Fibroblast of gingiva (primary cell): ENCODE measurements around the gene CHCHD10.

Experiments used
- DNase-seq: peaks from one replicate; pipeline ENCODE4 v3.0.0-alpha.2; 2011; ENCODE audit warnings: low read depth

The CHCHD10 gene

DNA sequence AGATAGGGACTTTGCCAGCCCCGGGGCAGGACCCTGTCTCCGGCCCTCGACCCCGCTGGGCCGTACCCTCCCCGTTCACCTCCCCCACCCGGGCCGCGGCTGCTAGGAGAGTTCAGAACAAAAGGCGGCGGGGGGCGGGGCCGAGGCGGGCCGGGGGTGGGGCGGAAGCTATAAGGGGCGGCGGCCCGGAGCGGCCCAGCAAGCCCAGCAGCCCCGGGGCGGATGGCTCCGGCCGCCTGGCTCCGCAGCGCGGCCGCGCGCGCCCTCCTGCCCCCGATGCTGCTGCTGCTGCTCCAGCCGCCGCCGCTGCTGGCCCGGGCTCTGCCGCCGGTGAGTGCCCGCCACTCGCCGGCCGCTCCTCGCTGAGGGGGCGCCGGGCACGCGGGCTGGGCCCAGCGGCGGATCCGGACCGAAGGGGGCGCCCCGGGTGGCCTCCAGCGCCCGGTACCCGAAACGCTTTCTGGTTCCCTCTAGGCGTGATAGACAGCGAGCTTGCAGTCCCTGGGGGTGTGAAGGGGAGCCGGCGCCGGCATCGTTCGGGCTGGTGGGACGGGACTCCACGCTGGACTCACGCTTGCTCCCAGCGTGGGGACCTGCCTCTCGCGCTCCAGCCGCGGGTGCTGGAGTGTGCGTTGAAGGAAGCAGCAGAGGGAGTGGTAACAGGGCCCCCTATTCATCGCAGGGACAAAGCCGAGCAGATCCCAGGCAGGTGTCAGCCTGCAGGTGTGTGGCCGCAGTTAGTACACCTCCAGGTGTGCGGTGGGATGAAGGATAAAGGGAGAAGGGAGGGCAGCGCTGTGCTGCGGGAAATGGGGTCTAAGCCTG, 5.1 kb upstream of the CHCHD10 start, which contains the start of gene MMP11:
MMP11 (plus strand) TSS at position 201 of the 825 bp plus-strand sequence; CDS start at position 223, 22 bp downstream.
- peak; percentile 30 for DNase-seq

DNA sequence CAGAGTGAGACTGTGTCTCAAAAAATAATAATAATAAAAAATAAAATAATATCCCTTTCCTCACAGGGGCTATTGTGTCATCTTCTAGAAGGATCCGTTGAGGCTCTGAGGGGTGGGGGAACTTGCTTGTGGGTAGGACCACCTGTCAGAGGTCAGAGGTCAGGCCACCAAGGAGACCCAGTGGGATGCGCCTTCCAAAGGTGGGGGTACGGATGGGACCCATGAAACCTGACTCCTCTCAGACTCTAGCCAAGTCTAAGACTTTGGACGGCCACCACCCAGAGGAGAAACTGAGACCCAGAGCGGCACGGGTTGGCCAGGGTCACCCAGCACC, 4.5 kb upstream of the CHCHD10 start:
- DNase-seq, result no peak

GRCh38 chr22:23769321-23769965, 1.7 kb upstream of the CHCHD10 start:
- no peak for DNase-seq

DNA sequence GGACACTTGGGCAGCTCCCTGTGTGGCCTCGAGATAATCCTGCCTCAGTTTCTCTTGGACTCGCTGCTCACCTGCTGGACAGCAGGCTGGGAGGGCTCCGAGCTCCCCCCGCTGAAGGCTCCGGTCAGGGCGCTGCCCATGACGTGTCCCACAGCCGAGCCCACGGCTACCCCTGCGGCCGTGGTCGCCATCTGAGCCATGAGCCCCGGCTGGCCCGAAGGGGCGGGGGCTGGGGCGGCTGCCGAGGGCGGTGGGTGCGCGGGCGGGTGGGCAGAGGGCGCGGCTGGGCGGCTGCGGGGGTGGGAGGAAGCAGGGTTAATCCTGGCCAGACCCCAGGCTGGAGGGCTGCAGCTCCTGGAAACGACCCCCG, 484 bp downstream of the CHCHD10 start:
- DNase-seq, result no peak

DNA sequence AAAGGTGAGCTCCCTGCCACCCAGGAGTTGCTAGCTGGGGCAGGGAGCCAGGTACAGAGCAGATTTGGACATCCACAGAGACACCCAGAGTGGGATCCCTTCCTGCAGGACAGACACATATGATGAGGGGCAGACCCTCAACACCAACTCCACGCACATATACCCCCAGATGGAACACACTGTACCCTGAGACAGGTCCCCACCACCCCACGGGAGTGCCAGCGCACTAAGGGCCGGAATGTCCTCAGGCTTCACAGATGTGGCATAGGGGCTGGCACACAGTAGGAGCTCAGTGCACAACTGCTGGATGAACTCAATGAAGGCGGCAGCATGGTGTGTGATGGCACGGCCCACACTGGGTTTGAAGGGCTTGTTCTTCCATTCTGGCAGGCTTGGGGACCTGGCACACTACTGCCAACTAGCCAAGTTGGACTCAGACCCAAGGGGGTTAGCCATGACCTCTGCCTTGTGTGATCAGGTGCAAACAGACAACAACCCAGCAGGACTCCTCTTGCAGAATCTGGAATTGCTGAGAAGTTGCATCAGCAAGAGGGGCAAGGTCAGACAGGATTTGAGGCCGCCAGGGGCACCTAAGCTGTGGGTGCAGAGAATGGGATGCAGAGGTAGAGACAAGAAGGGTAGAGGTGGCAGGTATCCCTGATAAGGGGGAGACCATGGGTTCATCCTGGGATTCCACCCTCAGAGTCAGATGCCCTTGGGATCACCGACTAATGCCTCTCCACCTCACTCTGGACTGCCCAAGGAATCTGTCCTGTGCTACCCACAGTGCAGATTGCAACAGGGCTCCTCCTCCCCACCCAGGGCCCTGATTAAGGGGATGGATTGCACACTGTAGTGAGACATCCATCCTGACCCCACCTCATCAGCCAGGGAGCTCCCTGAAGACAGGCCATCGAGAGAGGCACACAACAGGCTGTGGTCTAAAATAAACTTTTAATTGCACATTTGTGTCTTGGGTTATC, 2.6 kb downstream of the CHCHD10 start:
- DNase-seq, result no peak

DNA sequence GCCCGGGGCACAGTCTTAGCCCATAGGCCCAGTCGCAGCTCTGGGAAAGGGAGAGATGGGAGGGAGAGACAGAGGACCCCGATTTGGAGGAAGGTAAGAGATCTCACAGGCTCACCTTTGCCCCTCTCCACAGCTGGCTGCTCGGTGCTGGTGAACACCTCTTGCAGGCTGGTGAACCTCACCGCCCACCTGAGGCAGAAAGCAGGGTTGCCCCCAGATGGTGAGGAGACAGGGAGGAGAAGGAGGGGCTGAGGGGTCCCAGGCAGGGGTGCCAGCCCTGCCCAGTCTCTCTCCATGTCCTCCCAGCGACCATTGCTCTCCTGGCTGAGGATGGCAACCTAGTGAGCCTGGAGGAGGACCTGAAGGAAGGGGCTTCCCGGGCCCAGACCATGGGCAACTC, 3.8 kb downstream of the CHCHD10 start:
- no peak for DNase-seq

GRCh38 chr22:23763579-23763945, 4.2 kb downstream of the CHCHD10 start:
- no peak for DNase-seq

DNA sequence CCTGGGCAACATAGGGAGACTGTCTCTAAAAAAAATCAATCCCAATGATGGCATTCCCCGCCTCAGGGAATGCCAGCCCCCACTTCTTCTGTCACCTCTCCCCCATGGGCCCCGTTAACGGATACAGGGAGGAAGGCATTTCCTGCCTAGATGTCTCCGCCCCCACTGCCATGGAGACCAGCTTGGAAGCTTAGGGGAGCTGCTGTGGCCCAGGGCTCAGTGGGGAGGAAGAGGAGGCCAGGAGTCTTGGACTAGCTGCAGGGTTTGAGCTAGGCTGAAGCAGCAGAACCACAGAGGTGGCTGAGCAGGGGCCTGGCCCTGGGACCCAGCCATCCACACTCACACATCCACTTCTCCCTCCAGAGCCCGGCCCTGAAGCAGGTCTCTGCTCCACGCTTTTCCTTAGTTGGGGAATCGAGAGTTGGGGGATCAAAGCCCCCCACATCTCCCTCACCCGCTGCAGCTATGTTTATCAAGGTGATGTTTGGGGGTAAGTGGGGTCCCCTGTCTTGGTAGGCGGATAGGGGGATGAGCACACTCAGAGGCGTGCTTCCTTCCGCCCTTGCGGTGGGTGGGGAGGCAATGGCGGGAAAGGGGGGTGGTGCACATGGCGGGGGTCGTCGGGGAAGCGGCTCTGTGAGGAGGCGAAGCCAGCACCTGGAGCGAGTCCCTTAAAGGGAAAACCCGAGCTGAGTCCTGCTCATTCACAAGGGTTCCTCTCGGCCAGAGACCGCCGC, 4.8 kb downstream of the CHCHD10 start, which contains the start of gene C22orf15:
C22orf15 (plus strand) TSS at position 149 of the 737 bp plus-strand sequence; CDS start at position 466, 317 bp downstream.
- no peak for DNase-seq

DNA sequence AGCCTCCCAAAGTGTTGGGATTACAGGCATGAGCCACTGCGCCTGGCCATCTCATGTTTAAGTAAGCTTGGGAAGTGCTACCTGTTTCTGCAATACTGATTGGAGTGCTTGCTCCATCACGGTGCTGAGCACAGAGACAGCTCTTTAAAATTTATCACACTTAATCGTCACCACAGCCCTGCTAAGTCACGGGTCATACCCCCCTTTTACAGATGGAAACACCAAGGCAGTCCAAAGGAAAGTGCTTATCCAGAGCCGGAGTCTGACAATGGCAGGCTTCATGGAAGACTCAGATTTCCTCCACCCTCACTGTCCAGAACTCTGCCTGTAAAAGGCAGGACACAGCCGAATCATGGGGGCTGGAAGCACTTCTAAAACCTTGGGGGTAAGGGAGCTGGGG, 7.7 kb downstream of the CHCHD10 start:
- no peak for DNase-seq

DNA sequence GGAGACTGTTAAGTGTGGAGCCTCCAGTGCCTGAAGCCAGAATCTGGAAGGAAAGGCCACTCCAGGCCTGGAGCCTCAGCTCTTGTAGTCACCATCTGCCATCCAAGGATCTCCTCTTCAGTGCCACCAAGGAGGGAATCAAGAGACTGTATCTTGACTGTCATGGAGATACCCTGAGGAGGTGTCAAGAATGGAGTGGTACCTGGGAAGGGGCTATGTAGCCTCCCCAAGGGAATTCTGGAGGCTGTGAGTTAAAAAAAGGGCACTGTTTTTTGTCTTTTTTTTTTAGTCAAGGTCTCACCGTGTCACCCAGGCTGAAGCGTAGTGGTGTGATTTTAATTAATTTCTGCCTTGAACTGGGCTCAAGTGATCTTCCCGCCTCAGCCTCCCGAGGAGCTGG, 8.2 kb downstream of the CHCHD10 start:
- no peak for DNase-seq

DNA sequence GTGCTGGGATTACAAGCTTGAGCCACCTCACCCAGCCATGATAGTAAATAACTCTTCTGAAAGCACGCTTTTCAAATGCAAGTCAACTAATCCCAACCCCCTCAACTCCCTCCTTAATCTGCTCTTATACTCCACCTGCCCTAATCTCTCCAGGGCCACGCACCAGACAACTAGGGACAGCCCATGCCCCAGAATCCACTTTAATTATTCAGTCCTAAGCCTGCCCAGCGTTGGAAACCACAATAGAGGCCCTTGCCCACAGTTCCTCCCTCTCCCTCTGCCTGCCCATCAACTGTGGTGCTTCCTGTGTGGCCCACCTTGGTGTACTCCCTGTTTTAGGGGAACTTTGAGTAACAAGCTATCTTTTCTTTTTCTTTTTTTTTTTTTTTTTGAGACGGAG, 10.9 kb downstream of the CHCHD10 start:
- no peak for DNase-seq

GRCh38 chr22:23755711-23756110, 12.1 kb downstream of the CHCHD10 start:
- DNase-seq, result no peak

DNA sequence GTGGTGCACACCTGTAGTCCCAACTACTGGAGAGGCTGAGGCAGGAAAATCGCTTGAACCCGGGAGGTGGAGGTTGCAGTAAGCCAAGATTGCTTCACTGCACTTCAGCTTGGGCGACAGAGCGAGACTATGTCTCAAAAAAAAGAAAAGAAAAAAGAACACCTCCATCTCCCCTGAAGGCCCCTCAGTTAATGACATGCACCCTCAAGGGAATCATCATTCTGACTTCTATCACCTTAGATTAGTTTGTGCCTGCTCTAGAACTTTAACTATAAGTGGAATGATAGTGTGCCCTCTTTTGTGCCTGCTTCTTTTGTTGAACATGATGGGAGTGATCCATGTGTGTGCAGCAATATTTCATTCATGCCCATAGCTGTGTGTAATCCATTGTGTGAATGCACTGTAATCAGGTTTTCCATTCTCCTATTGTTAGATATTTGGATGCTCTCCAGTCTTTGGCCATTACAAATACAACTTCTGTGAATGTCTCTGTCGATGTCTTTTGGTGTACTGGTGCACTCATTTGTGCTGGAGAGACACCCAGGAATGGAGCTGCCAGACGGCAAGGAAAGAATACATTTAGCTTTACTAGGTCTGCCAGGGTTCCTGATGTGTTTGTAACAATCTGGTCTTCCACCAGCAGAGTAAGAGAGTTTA, 12.7 kb downstream of the CHCHD10 start:
- no peak for DNase-seq

DNA sequence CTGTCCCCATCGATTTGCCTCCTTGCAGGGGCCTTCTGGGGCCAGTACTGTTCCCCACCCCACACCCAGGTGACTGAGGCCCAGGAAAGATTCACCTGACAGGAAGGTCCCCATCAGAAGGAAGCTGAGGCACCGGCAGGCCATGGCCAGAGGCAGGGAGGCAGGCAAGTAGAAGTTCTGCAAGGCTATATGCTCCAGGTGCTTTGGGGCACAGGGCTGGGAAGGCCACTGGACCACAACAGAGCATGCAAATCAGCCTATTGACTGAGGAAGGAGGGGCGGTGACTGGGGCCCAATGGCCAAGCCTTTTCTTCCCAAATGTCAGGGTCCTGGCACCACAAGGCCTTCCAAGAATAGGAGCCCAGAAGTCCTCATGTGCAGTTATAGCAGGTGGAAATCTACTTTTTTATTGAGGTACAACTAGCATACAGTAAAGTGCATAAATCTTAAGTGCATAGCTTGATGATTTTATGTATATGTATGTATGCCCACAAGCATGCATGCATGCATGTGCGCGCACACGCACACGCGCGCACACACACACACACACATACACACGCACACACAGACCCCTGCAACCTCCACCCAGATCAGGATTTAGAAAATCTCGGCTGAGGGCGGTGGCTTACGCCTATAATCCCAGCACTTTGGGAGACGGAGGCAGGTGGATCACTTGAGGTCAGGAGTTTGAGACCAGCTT, 13.4 kb downstream of the CHCHD10 start, which contains the start of gene VPREB3:
VPREB3 (minus strand) TSS at position 206 of the 700 bp plus-strand sequence; CDS start at position 144, 62 bp downstream.
- no peak for DNase-seq

DNA sequence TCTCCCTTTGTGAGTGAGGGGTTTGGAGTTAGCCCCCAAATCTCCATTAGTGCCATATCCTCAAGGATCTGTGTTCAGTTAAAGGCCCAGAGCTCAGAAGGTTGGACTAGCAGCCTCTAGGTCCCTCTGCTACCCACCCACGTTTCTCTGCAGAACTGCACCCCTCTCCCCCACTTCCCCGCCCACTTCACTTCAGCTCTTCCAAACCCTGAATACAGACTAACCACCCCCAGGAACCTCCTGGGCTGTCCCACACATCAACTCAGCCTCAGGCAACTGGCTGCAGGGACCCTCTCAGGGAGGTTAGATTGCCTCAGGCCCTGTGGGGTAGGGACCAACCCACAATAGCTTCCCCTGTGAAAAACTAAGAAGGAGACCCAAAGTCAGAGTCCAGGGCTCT, 14.4 kb downstream of the CHCHD10 start:
- DNase-seq, result no peak

- DNase-seq, result no peak
Observed at GRCh38 chr22:23752750-23753149, 15.0 kb downstream of the CHCHD10 start.

DNA sequence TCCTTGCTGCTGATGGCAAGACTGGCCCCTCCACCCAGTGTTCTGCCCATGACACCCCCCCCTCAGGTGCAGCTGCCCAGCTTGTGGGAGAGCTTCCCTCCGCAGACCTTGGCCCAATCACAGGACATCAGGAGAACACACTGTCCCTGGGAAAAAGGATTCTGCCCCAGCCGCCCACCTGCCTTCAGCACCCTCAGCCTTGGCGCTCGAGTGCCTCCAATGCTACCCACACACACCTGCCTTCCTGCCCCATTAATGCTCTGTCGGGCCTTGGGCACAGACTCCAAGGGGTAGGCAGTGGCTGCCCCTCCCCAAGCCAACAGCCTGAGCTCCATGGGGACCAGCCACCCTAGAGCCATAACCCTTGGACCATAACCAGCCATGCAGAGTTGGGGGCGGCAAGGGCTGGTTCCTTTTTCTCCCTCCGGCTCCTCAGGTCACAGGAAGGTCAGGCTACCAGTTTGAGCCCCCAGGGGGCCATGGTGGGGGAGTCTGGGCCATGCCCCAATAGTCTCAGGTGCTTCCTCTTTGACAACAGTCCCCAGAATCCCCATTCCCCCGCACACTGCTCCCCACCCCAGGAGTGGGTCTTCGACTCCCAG, 15.6 kb downstream of the CHCHD10 start:
- DNase-seq, result no peak

DNA sequence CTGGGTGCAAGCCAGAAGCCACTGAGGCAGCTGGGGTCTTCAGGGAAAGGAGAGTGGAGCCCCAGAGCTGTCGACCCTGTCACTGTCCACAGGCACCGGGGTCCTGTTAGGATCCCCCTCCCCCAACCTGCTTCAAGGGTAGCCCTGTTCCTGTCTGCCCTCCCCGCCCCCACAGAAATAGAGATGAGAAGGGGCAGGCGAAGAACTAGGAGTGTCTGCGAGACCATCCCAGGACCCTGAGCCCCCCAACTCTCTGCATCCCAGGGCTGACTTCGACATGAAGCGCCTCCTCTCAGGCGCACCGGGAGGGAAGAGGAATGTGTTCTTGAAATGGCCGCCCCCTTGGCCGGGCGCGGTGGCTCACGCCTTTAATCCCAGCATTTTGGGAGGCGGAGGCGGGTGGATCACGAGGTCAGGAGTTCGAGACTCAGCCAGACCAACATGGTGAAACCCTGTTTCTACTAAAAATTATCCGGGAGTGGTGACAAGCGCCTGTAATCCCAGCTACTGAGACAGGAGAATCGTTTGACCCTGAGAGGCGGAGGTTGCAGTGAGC, 16.3 kb downstream of the CHCHD10 start:
- no peak for DNase-seq

DNA sequence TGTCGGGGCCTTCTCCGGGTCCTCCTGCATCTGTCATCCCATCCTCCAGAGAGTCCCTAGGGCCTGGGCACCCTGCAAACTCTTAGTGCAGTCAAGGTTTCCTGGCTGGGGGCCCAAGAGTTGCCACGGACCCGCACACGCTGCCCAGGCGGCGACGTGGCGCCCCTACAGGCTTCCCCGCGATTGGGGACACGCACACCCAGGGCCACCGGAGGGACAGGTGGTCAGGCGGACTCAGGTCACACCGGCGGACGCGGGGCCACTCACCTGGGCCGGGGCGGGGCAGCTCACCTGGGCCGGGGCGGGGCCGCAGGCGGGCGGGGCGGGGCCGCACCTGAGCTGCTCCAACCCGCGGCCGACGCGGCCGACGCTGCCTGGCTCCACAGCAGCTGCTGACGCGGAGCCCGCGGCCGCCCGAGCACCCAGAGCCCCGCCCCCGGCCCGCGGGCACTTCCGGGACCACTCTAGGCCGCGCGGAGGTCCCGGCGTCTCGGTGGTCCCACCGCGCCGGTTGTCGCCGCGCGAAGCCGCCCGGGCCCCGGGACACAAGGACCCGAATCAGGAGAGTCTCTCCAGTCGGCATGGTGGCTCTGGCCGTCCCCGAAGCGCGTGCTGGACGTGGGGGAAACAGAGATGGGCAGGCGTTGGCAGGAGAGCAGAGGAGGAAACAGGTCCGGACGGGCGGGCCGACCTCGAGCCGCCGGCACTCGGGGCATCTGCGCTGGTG, 16.9 kb downstream of the CHCHD10 start, which contains the start of gene ZNF70:
ZNF70 (minus strand) TSS at position 399 of the 727 bp plus-strand sequence. CDS start 5,972 bp downstream, outside the sequence.
- DNase-seq, result peak; percentile 77
